NCI-H1694 (cell line): ENCODE results near the gene CEBPA.
A peak's percentile ranks its signal among the peaks of the same experiment; 100 is the strongest.
"Not testable (repeated sequence)": the region's sequence is repeated elsewhere in the genome, so short reads cannot be mapped to it uniquely, and the experiment has no call there.

Experiments used
- DNase-seq: peaks from one replicate; lab custom pipeline; 2025; lab: John Stamatoyannopoulos, UW

CEBPA gene

GRCh38 chr19:33300009-33300893 lies 2.1 kb downstream of the CEBPA start:
- DNase-seq: no peak

- DNase-seq: no peak
Measured at GRCh38 chr19:33299051-33299688, 3.2 kb downstream of the CEBPA start.

GRCh38 chr19:33298146-33298911 lies 4.0 kb downstream of the CEBPA start:
- DNase-seq: no peak

- no peak for DNase-seq
Measured at GRCh38 chr19:33297401-33298145, 4.8 kb downstream of the CEBPA start.

GRCh38 chr19:33296488-33296971 lies 5.8 kb downstream of the CEBPA start:
- peak; percentile 79 for DNase-seq

GRCh38 chr19:33295621-33296487 lies 6.5 kb downstream of the CEBPA start:
- DNase-seq: no peak

GRCh38 chr19:33295046-33295445 lies 7.3 kb downstream of the CEBPA start:
- DNase-seq: not testable (repeated sequence)

GRCh38 chr19:33294058-33294798 lies 8.1 kb downstream of the CEBPA start:
- DNase-seq: no peak

- peak; percentile 44 for DNase-seq
Measured at GRCh38 chr19:33293255-33294057, 8.9 kb downstream of the CEBPA start.

- DNase-seq: no peak
Measured at GRCh38 chr19:33292595-33293254, 9.6 kb downstream of the CEBPA start.

GRCh38 chr19:33291623-33292534 lies 10.5 kb downstream of the CEBPA start:
- DNase-seq: no peak

GRCh38 chr19:33290956-33291622 lies 11.2 kb downstream of the CEBPA start:
- DNase-seq: no peak

- no peak for DNase-seq
Measured at GRCh38 chr19:33290082-33290815, 12.1 kb downstream of the CEBPA start.

- no peak for DNase-seq
Measured at GRCh38 chr19:33289261-33289660, 13.1 kb downstream of the CEBPA start.

- DNase-seq: no peak
Measured at GRCh38 chr19:33288666-33289065, 13.7 kb downstream of the CEBPA start.

GRCh38 chr19:33287927-33288326 lies 14.4 kb downstream of the CEBPA start:
- DNase-seq: no peak
